HG03575 (cell line): ENCODE results near the gene HRH2.

ENCODE experiments used
- ATAC-seq: cut with Tn5 transposase; IDR thresholded peaks from one replicate; pipeline ENCODE4 v1.9.1; 2021; ENCODE audit not compliant: unreplicated experiment, insufficient number of reproducible peaks, low FRiP score; ENCODE audit errors: extremely low read depth

The HRH2 gene

DNA sequence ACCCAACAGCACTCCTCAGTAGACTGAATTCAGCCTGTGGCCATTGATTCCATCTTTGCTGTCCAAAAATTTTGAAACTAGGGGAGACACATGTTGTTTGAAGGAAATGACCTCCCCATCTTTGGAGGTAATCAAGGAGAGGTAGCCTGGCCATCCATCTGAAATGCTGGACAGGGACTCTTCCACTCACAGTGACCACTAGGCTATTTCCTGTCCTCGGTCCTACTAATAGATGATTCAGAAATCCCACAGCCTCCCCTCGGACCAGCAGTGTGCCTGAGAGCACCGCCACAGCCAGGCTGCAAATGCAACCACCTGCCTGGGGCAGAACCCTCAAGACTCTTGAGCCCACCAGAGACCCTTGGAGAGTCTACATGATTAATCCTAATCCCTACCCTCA lies 12.5 kb downstream of the HRH2 start:
- no peak for ATAC-seq

DNA sequence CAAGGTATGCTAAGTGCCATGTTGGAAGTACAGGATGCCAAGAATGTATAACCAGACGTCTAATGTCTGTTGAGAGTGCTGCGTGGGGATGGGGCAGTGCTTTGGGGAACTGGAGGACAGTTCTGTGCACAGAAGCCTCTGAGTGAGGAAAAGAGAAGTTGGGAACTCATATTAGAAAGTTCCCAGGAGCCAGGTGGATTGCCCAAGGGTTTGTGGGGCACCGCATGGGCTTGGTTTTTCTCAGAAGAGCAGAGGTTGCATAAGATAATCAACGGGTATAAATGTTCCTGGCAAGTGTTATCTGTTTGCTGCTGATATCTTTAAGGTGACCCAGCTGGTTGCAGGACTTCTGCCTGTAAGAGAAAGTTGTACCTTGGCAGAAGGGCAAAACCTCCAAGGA lies 13.1 kb downstream of the HRH2 start:
- no peak for ATAC-seq

DNA sequence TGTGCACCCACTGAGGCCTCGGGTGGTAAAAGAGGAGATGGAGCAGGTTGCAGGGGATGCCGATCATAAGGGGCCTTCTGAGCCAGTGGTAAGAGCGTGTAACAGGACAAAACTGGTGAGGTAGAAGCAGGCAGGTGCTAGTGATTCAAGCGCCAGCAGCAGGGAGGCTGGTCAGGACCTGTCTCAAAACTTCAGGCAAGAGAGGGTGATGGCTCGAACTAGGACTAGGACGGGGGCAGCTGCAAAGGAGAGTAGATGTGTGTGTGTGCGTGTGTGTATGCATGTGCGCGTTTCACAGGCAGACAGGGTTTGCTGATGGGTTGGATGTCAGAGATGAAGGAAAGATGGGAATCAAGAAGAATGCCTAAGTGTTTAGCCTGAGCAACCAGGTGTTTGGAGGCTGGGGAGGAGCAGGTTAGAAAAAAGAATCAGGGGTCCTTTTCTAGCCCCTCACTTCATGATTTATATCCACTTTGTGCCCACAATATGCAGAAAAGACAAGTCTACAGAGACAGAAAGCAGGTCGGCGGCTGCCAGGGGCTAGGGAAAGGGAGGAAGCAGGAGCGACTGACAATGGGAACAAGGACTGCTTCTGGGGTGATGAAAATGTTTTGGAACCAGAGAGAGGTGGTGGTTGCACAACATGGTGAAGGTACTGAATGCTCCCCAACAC lies 15.2 kb downstream of the HRH2 start:
- ATAC-seq = no peak

DNA sequence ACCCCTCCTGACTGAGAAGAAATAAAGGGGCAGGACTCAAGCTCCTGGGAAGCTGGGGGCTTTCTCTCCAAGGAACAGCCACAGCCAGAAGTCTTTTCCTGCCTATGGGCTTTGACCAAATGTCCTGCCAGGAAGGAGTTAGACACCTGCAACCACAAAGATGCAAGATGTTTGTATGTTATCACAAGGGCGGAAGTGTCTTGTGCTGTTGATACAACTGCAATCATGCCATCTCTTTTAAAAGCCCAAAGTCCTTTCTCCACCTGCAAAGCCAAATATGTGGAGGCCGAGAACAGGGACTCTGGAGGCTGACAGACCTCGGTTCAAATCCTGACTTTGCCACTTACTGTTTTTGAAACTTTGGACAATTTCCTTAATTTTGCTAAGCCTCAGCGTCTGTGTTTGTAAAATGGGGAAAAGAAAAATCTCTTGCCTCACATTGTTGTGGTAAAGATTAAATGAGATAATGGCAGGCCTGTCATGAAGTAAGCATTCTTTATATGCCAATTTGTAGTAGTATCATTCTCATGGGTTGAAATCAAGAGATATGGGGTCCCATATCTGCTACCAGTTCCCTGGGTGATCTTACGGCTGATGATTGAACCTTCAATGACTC lies 17.0 kb downstream of the HRH2 start:
- ATAC-seq = no peak

DNA sequence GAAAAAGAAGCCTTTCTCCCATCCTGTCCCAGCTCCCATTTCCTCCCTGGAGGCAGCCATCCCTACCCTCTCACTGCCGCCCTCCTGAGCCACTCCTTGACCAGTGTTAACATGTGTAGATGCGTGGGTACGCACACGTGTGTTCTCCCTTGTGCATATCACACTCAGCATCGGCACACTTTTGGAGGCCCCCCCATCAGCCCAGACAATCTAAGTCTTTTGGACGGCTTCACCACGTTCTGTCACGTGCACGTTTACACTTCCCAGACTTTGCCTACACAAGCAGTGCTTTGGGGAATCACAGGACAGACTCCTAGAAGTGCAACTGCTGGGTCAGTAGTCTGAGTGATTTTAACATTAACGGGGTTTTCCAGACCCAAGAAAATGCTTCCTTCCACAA lies 18.0 kb downstream of the HRH2 start:
- no peak for ATAC-seq

DNA sequence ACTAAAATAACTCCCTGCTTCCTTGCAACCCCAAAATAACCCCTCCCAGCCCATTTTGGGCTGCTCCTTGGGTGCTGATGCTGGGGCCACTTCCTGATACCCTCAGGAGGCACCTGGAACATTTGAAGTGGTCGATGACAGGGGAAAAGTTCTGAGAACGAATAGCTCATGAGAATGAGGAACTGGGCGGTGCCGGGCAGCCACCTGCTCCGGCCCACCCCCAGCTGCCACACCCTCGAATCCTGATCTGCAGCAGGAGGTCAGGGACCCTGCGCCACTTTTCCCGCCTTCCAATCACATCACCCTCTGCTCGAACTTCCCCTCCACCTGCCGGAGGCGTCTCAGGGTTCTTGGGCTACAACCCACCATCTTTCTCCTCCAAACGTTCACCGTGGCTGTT lies 19.7 kb downstream of the HRH2 start:
- no peak for ATAC-seq

DNA sequence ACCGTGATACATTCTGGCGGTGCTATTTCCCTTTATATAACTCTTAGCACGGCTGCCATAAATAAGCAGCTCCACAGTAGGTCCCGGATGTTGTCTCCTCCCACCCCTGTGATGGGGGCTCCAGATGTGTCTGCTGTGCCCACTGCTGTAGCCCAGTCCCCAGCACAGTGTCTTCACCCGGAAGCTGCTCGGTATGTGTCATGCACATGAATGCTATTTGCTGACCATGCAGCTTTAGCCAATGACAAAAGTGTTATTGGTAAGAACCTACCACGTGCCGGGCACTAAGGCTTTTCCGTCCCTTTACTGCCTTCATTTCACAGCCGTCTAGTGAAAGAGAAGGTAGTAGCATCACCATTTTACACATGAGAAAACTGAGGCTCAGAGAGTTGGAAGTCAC lies 20.2 kb downstream of the HRH2 start:
- ATAC-seq = no peak

DNA sequence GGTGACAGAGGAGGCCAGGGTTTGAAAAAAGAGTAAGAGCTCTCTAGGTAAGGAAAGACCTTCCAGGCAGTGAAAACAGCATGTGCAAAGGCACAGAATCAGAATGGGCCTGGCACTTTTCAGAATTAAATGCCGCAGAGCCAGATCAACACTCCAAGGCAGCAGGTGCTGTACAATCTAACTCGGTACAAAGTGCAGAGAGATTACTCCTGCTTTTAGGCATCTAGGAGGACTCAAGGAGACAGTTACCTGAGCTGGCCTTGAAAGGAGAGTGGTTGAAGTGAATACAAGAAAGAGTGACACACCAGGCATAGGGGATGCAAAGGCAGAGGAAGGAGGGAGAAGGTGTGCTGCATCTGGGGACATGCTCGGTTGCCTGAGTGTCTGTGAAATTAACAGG lies 21.5 kb downstream of the HRH2 start:
- ATAC-seq = no peak

DNA sequence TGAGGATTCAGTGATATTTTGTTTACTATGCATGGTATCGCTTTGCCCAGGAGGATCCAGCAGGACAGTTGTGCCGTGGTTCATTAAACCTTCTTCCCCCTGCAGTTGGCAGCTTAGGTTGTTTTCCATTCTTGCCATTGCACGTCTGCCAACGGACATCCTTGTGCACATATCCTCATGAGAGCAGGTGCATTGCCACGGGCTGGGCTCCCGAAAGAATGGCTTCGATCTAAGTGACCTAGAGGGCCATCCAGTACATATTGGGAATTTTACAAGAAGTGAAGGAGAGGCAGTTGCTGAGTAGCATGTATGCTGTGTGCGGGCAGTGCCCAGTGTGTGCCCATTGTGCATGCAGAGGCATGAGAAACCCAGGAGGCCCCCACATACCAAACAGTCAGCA lies 22.1 kb downstream of the HRH2 start:
- ATAC-seq = no peak

DNA sequence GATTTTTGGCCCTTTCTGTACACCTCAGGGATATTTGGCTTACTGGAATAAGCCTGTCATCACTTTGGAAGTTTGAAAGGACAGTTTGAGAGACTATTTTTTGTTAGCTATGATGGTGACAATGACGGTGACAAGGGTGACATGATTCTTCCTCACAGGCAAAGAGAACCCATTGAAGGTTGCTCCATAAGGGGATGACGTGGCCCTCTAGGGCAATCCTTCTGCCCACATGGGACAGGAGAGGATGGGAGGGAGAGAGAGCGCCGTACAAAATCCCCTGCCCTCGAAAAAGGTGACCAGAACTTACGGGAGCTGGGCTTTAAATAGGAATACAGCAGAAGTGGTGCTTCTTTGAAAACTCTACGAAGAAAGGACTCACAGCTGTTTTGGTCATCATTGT lies 22.6 kb downstream of the HRH2 start:
- no peak for ATAC-seq

DNA sequence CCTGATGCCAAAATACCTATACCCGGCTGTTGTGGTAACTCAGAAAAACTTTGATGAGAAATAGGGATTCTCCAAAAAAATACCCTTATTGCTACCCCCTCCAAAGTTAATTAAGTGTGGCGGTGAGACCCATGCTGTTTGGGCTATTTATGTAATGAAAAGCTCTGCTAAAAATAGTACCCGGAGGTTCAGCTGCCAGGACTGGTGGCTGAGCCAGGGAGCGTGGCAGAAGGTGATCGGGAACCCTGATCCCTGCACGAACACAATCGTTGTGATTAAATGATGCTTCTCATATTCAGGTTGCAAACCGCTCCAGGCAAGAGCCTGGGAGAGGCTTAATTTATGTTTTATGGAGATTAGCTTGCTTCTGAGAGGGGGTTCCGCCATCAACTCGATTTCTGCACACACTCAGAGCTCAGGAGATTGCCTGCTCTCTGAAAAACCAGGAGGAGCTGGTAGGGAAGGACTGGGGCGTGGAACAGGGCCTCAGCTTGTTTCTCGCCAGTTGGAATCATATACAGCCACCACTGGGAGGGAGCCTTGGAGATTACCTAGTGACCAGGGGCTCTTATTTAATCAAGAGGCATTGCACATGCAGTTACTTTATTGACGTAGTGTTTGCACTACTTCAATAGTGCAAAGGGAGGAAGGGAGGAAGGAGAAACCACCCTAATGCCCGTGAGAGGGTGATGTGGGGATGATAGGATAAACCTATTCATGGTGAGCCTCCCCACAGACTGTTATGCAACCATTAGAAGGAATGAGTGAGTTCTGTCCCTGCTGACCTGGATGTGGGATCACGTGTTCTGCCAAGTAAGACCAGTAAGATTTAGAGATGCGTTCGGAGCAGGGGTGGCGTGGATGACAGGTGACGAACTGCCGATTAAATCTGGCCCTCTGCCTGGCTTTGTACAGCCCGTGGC lies 23.4 kb downstream of the HRH2 start:
- ATAC-seq = no peak

DNA sequence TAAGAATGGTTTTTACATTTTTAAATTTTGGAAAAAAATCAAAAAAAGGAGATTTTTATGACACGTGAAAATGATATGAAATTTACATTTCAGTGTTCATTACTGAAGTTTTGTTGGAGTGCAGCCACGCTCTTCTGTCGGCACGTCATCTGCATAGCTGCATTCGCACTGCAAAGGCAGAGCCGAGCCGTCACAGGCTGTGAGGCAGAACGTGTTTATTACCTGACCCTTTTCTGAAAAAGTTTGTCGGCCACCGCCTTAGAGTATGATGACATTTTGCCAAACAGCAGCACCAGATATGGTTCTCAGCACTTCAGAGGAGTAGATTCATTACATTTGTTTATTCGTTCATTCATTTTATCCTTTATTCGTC lies 24.1 kb downstream of the HRH2 start:
- ATAC-seq = no peak

DNA sequence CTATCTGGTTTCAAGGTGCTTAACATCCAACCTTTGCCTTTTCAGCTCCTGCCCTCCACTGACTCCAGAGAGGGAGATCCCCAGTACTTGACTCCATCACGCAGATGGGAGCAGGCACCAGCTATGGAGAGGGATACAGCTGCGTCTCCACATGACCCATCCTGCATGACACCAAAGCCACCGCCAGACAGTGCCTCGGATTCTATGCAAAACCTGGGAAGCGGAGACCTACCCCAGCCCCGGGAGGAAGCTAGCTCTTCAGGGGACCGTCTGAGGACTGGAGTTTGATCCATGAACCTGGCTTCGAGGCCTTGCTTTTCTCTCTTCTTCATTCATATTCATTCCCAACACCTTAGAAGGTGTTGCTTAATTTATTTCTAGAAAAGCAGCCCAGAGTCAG lies 24.8 kb downstream of the HRH2 start:
- no peak for ATAC-seq

DNA sequence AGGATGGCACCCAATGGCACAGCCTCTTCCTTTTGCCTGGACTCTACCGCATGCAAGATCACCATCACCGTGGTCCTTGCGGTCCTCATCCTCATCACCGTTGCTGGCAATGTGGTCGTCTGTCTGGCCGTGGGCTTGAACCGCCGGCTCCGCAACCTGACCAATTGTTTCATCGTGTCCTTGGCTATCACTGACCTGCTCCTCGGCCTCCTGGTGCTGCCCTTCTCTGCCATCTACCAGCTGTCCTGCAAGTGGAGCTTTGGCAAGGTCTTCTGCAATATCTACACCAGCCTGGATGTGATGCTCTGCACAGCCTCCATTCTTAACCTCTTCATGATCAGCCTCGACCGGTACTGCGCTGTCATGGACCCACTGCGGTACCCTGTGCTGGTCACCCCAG lies 25.4 kb downstream of the HRH2 start:
- no peak for ATAC-seq

DNA sequence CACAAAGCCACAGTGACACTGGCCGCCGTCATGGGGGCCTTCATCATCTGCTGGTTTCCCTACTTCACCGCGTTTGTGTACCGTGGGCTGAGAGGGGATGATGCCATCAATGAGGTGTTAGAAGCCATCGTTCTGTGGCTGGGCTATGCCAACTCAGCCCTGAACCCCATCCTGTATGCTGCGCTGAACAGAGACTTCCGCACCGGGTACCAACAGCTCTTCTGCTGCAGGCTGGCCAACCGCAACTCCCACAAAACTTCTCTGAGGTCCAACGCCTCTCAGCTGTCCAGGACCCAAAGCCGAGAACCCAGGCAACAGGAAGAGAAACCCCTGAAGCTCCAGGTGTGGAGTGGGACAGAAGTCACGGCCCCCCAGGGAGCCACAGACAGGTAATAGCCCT lies 26.1 kb downstream of the HRH2 start:
- ATAC-seq = no peak

DNA sequence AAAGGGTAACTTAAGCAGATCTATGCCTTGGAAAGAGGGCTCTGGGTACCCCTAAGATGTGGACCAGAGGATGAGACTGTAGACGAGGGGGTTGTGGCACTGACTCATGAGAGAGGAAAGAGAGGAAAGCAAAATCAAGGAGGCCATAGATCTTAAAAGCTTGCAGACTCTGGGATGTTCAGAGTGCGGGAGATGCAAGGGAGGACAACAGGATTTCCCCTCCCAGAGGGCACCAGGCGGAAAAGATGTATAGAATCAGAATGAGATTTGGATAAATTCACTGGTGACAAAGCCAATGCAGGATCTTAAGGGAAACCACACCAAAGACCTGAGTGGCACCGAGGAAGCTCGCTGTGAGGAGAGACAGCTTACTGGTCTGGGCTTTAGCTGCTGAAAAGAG lies 27.1 kb downstream of the HRH2 start:
- ATAC-seq = no peak

DNA sequence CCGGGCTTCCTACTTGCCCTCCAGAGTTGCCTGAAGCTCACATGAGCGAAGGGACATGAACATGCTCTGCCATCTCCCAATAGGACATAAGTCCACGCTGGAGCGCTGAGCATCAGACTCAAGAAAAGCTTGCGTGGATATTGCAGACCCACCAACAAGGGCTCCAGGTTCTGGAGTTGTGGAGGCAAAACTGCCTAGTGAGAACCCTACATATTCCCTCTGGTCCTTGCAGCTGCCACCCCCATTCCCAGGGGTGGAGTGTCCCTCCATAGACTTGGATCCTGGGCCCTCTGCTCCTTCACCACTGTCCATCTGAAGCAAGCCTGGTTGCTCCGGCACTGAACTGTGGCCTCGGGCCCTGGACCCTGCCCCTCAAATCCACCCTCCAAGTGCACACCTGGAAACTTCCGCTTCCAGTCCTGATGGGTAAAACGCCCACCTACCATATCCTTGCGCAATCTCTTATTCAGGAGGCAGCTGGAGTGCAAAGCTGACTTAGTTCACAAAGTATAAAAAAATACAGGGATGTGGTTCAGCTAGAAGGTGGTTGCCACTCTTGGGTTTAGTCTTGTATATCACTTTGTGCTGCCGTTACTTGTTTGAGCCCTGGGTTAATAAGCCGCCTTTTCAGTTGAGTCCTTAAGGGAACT lies 28.0 kb downstream of the HRH2 start:
- ATAC-seq = no peak

DNA sequence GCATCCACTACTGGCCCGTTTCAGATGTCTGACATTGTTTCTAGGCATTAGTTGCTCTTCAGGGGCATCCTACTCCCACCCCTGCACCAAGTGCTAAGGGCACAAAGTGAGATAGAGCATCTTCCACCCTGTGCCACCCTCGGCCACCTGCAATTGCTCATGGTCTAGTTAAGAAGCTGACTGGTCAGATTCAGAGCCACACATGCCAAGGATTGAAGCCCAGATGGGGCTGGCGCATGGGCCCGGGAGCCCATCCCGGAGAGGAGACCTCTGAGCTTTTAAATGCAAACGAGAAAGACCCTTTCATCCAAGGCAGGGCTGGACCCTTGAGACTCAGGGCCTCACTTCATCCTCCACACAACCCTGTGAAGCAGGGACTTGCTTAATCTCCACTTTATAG lies 28.5 kb downstream of the HRH2 start:
- no peak for ATAC-seq

DNA sequence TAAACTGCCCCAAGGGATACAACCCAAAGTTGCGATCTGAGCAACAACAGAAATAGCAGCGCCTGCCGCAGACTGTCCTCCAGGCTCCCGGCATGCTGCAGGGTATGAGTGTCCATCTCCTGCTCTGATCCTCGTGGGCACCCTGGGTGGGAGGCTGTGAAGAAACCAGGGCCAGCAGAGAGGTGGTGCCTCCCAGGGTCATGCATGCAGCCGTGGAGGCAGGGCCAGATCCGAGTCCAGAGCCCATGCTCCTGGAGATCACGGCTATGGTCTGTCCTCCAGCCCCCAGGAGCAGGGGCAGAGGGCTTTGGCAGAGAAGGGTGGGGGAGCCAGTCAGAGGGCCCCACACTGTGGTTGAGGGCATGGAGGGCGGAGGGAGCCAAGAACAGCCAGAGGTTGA lies 29.0 kb downstream of the HRH2 start:
- ATAC-seq = no peak

DNA sequence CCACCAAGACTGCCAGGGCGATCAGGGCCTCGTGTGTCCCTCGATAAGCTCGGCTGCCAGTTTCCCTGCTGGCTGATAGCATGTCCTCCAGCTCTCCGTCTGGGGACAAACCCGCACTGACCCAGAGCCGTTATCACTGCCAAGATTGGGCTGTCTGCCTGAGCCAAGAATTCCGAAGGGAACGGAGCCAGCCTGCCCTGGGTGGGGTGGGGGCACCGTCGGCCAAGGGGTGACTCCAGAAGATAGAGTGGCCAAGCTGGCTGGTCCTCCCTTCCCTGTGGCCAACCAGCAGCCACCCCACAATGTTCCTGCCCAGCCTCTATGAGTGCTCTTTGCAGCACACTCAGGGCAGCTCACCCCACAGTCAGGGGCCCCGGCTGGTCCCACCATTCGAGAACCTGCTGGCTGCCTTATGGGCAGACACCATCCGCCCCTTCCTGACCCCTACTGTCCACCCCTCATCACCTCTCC lies 29.4 kb downstream of the HRH2 start:
- no peak for ATAC-seq
